ENCODE data around the gene PPP1R16B. TPM values are rescaled to one million over a fixed set of nuclear protein-coding genes. Genes with fewer than 3 reads are reported as not detected.

The PPP1R16B gene
- polyA plus RNA-seq, 2 of the 4 experiments (the other 2 are of a cell fraction) = 0.17 to 0.31 TPM

GRCh38 chr20:38930242-38930569 lies 124.7 kb downstream of the PPP1R16B start:
- no peak for DNase-seq (ENCODE audit: low read depth in 1 of 2, low spot score in 1 of 2)
- no peak overlapping the region for H3K4me3 ChIP-seq
- ChIA-PET POLR2A (no interaction called here), CTCF (interaction anchor here (0.8 to 3.4 kb wide), 5 partner anchors 8 to 204 kb away, joined by 3 to 18 read pairs (median 5); no protein-coding TSS in a partner anchor)
- peaks cover 57% of the 10 kb centered on the region for H3K4me1 ChIP-seq
- no peak overlapping the region for H3K27ac ChIP-seq
- no peak for TF ChIP-seq NPAS2 (CRISPR knock-in tag; IDR thresholded peaks at IDR 0.05; ENCODE audit: borderline replicate concordance)
- TF ChIP-seq RARB (CRISPR knock-in tag; IDR thresholded peaks at IDR 0.05) = no peak
- no peak for TF ChIP-seq CBX2 (IDR thresholded peaks at IDR 0.05; ENCODE audit: borderline replicate concordance, low read depth)
- no peak for TF ChIP-seq HOXB13 (CRISPR knock-in tag; IDR thresholded peaks at IDR 0.05; ENCODE audit: low read depth)
- TF ChIP-seq HOXA7 (CRISPR knock-in tag; IDR thresholded peaks at IDR 0.05) = no peak
- no peak for TF ChIP-seq MYC (IDR thresholded peaks at IDR 0.05; ENCODE audit: borderline replicate concordance, low read length)
- no peak for TF ChIP-seq CHD4 (IDR thresholded peaks at IDR 0.05; ENCODE audit: borderline replicate concordance)
- no peak for TF ChIP-seq HOXB5 (CRISPR knock-in tag; IDR thresholded peaks at IDR 0.05)
- no peak for TF ChIP-seq ZNF302 (CRISPR knock-in tag; IDR thresholded peaks at IDR 0.05)
- TF ChIP-seq ELK1 (IDR thresholded peaks at IDR 0.05; ENCODE audit: low read depth, low read length) = no peak
- no peak for TF ChIP-seq KDM5A (IDR thresholded peaks at IDR 0.05)
- TF ChIP-seq JUN (IDR thresholded peaks at IDR 0.05) = no peak
- no peak for TF ChIP-seq HDAC2 (IDR thresholded peaks at IDR 0.05)
- no peak for TF ChIP-seq E2F6 (IDR thresholded peaks at IDR 0.05; ENCODE audit: borderline replicate concordance, low read depth)
- no peak for TF ChIP-seq SMC3 (IDR thresholded peaks at IDR 0.05)
- no peak for TF ChIP-seq MAX (IDR thresholded peaks at IDR 0.05)
- no peak for TF ChIP-seq CTCF (IDR thresholded peaks at IDR 0.05)
- no peak for TF ChIP-seq NFE2L2 (conservative IDR thresholded peaks at IDR 0.05; ENCODE audit: low read length)
- no peak for TF ChIP-seq FOSL2 (IDR thresholded peaks at IDR 0.05)
- no peak for TF ChIP-seq FOSL2 (CRISPR knock-in tag; IDR thresholded peaks at IDR 0.05)
- no peak for TF ChIP-seq ZSCAN20 (CRISPR knock-in tag; IDR thresholded peaks at IDR 0.05)
- ATAC-seq = no peak
- peak overlapping the region; percentile 83; the same call in 2 of the 3 replicates for H3K4me2 ChIP-seq
- WGBS (ENCODE audit: missing lambda C conversion rate) = 83% methylated on average over 1 of the region's 1 CpG
- H3K9me3 ChIP-seq = no peaks in the 10 kb centered on the region
- no peak for FAIRE-seq

- TF ChIP-seq FOSB (CRISPR knock-in tag; IDR thresholded peaks at IDR 0.05) = no peak
- no peak for TF ChIP-seq HOXB13 (CRISPR knock-in tag; IDR thresholded peaks at IDR 0.05; ENCODE audit: low read depth)
- no peak for TF ChIP-seq RAD21 (conservative IDR thresholded peaks at IDR 0.05 in 1 of 2, IDR thresholded peaks at IDR 0.05 in 1 of 2)
- TF ChIP-seq EHMT2 (IDR thresholded peaks at IDR 0.05; ENCODE audit: low read depth) = no peak
- TF ChIP-seq EP300 (IDR thresholded peaks at IDR 0.05) = no peak
- no peak for TF ChIP-seq JUNB (IDR thresholded peaks at IDR 0.05)
- TF ChIP-seq HOXB5 (CRISPR knock-in tag; IDR thresholded peaks at IDR 0.05) = no peak
- TF ChIP-seq GATA3 (IDR thresholded peaks at IDR 0.05; ENCODE audit: borderline replicate concordance) = no peak
- TF ChIP-seq RCOR1 (IDR thresholded peaks at IDR 0.05; ENCODE audit: low read depth, low read length) = no peak
- TF ChIP-seq ZNF302 (CRISPR knock-in tag; IDR thresholded peaks at IDR 0.05) = no peak
- TF ChIP-seq HDAC2 (IDR thresholded peaks at IDR 0.05) = no peak
- TF ChIP-seq KDM1A (IDR thresholded peaks at IDR 0.05; ENCODE audit: low read depth) = no peak
- TF ChIP-seq ESRRA (IDR thresholded peaks at IDR 0.05; ENCODE audit: borderline replicate concordance, low read length) = no peak
- TF ChIP-seq RFX5 (IDR thresholded peaks at IDR 0.05) = no peak
- no peak for TF ChIP-seq PHF8 (IDR thresholded peaks at IDR 0.05; ENCODE audit: borderline replicate concordance, low read depth)
- no peak for TF ChIP-seq ZC3H11A (IDR thresholded peaks at IDR 0.05)
- TF ChIP-seq HEYL (CRISPR knock-in tag; IDR thresholded peaks at IDR 0.05) = no peak
- no peak for TF ChIP-seq FOXS1 (CRISPR knock-in tag; IDR thresholded peaks at IDR 0.05)
- H3K4me1 ChIP-seq = peaks cover 64% of the 10 kb centered on the region
- no peaks in the 10 kb centered on the region for H3K9me3 ChIP-seq
- no peak overlapping the region for H3K4me2 ChIP-seq
- WGBS (ENCODE audit: missing lambda C conversion rate) = 95% methylated on average over 4 of the region's 4 CpGs
- no peak overlapping the region for H3K4me3 ChIP-seq
- DNase-seq (ENCODE audit: low read depth in 1 of 2, low spot score in 1 of 2) (no peak), FAIRE-seq (no peak), ATAC-seq (no peak)
- CTCF ChIA-PET = interaction anchor here (1.1 to 1.4 kb wide), 3 partner anchors 9 to 118 kb away, joined by 3 to 6 read pairs (median 5); no protein-coding TSS in a partner anchor
- POLR2A ChIA-PET = interaction anchor here (1.2 kb wide), 1 partner anchor 31 kb away, joined by 6 read pairs; the partner anchor contains the start of gene DHX35
- peak overlapping the region in 1 of 2 experiments; percentile 7; a peak in 1 of 6 replicates for H3K27ac ChIP-seq
Observed at GRCh38 chr20:38931984-38932383, 126.5 kb downstream of the PPP1R16B start.

All from A549 (cell line).